ENCODE measurements around the gene EVA1A. TPM values are rescaled to one million over a fixed set of nuclear protein-coding genes. Genes with fewer than 3 reads are reported as not detected.

Gene EVA1A
- total RNA-seq, 1 experiment from 2014 or later: not detected

DNA sequence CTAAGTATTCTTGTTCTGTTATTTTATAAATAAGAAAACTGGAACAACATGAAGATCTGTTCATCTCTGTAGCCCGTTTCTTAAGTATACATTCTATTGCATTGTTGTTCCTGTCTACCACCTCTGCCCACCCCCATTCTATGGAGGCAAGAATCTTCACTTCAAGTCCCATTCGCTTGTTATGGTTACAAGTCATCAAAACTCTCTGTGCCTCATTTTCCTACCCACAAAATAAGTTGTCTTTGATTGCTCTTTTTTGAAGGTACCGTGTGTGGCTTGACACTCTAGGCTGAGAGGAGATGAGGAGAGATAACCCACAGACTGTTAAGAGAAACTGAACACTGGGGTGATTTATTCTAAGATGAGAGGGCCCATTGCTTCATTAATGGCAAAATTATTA is 2.9 kb upstream of the EVA1A start:
- DNase-seq (ENCODE audit: low spot score): no peak

DNA sequence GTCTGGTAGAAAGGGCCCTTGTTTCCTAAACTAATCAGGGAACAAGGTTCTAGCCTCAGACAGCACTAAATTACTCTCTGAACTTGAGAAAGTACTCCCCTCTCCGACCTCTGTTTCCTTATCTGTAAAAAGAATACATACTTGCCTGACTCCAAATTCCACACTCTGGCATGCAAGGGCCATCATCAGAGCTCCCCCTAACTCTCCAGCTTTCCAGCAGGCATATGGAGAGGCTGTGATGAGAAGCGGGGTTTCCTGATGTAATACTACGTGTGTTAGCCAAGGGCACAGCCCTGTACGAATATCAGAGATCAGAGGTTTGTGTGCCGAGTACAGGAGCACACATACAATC is 1.8 kb upstream of the EVA1A start:
- no peak for DNase-seq (ENCODE audit: low spot score)

GRCh38 chr2:75561566-75562512 is 1.1 kb upstream of the EVA1A start:
- no peak for DNase-seq (ENCODE audit: low spot score)

- no peak for DNase-seq (ENCODE audit: low spot score)
These were observed 544 bp downstream of the EVA1A start for GRCh38 chr2:75560022-75560767.

GRCh38 chr2:75559680-75560021 is 1.1 kb downstream of the EVA1A start:
- no peak for DNase-seq (ENCODE audit: low spot score)

GRCh38 chr2:75558786-75559679 is 1.7 kb downstream of the EVA1A start:
- DNase-seq (ENCODE audit: low spot score): no peak

GRCh38 chr2:75558136-75558535 is 2.6 kb downstream of the EVA1A start:
- no peak for DNase-seq (ENCODE audit: low spot score)

DNA sequence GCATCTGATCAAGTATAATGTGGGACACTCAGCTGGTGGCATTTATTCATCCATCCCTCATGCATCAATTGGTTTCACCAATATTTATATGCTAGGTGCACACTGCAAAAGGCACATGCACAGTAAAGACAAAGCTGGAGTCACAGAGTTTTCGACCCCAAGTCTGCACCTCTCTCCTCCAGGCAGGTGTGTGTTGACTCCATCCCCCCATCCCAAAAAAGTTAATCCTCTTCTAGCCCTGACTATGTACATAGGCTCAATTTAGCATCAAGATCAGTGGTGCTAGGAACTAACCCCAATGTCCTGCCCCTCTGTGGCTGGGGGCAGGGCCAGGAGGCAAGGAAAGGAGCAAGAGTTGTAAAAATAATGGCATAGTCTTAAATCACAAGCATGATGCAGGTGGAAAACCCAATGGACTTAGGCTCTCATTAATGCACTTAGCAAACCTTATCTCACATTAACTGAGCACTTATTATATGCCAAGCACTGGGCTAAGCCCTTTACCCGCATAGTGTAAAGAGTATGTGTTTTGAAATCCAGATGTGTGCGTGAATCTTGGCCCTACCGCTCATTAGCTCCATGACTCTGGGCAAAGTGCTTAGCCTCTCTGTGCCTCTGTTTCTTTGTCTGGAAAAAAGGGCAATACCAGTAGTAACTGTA is 3.1 kb downstream of the EVA1A start:
- DNase-seq (ENCODE audit: low spot score): no peak

DNA sequence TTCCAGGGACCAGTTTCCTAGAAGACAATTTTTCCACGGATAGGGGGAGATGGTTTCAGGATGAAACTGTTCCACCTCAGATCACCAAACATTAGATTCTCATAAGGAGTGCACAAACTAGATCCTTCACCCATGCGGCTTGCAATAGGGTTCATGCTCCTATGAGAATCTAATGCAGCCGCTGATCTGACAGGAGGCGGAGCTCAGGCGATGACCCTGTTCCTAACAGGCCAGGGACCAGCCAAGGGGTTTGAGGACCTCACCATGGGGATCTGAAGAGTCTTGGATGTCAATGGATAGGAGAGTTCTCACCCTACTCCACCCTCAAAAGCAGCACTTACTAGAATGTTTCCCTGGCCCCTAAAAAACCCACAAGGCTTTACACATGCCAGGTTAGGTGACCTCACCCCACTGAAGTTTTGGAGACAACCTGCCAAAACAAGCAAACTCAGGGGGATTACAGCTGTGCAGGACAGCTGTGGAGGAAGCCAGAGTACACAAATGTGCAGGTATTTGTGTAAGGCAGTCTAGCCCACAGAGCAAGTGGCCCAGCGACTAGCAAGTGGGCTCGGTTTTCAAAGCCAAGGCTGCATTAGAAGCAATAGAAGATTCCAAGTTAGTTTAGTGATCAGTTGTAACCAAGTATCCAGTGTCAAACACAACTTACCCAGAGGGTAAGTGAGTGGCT is 3.9 kb downstream of the EVA1A start:
- no peak for DNase-seq (ENCODE audit: low spot score)

DNA sequence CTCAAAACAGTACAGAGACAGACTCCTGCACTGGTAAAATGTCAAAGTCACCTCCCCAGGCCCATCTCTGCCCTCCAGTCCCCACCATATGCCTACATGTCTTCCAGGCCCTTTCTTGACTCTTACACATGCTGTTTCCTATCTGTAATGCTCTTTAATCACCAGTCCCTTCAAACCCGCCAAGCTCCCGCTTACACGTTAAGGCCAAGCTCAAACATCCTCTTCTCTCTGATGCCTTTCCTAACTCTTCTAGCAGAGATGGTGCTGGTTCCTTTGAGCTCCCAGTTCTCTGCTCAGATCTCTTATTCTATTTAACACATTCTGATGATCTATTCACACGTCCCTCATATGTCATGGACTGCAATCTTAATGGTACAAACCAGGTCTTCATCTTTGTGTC is 5.0 kb downstream of the EVA1A start:
- no peak for DNase-seq (ENCODE audit: low spot score)

- no peak for DNase-seq (ENCODE audit: low spot score)
These were observed 6.7 kb downstream of the EVA1A start for GRCh38 chr2:75553935-75554531.

DNA sequence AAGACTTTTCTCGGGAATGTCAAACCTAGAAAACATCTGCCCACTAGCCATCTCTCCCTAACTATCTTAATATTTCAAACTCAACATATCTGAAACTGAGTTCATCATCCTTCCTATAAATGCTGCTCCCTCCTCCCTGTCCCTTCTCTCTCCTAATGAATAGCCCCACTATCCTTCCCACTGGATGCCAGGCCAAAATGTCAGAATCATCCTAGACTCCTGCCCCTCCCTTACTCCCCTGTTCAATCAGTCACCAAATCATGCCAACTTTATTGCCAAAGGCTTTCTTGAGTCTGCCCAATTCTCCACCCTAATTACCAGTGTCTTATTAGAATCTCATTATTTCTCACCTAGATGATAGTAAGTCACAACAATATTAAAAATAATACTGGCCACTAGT is 8.5 kb downstream of the EVA1A start:
- no peak for DNase-seq (ENCODE audit: low spot score)

DNA sequence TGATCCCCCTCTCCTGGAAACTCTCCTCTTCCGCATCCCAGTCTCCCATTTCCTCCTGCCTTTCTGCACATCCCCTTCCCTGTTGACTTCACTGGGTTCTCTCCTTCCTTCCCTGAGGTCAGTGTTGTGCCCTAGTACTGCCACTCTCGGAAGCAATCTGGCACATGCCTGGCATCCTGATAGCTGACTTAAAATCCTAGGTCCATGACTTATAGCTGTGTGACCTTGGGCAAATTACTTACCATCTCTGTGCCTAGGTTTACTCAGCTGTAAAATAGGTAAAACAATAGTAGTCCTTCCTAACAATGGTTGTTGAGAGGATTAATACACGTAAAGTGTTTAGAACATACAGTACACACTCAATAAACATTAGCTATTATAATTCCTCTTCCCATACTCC is 9.3 kb downstream of the EVA1A start:
- DNase-seq (ENCODE audit: low spot score): no peak

DNA sequence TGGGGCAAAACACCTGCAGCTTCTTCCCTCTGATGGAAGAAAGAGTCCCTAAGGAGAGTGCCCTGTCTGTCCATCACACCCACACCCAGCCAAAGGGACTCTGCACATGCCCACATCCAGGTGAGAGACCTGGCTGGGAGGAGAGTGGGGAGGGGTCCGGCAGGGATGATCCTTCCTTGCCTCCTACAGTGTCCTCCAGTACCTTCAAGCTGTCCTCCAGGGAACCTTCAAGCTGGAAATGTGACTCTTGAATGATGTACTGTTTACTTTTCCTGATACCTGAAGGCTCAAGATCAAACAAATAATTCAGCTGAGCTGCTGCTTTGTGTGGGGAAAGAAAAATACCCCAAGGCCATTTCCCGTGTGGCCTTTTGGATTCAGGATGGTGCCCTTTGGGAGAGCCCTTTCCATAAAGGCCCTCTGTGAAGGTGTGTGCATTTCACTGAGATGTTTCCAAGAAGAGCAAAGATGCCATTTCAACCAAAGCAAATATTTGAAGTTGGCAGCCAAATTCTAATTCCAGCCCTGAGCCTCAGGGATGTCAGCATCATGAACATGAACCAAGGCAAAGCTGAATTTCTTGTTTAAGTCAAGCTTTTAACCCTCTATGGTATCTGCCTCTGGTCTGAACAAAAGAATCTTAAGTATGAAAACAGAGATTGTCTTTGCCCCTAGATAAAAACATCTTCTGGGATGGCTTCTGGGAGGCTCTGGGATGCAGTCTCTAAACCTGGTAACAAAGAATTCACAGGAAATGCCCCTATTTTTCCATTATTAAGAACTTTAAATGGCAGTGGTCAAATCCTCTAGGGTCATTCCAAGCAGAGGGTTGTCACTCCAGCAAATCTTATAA is 11.1 kb downstream of the EVA1A start:
- DNase-seq (ENCODE audit: low spot score): no peak

GRCh38 chr2:75548036-75548573 is 12.6 kb downstream of the EVA1A start:
- DNase-seq (ENCODE audit: low spot score): no peak

- DNase-seq (ENCODE audit: low spot score): no peak
These were observed 13.2 kb downstream of the EVA1A start for GRCh38 chr2:75547345-75548035.

GRCh38 chr2:75545922-75546321 is 14.8 kb downstream of the EVA1A start:
- DNase-seq (ENCODE audit: low spot score): no peak

DNA sequence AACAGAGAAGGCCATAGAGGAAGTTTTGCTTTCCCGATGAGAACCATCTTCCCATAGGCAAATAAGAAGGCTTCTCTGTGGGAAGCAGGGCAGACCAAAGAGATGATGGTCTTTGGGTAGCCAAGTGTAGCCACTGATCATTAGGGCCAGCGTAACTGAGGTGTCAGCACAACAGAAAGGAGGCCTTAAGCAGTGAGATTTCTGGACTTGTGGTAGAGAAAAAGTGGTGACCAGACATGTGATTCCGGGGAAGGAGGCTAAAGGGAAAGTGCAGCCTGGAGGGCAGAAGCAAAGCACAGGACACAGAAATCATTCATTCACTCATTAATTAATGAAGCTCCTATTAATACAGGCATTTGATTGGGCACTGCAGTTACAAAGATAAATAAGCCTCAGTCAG is 15.4 kb downstream of the EVA1A start:
- DNase-seq (ENCODE audit: low spot score): no peak

- no peak for DNase-seq (ENCODE audit: low spot score)
These were observed 17.3 kb downstream of the EVA1A start for GRCh38 chr2:75543446-75543845.
